Chondrocyte (in vitro differentiated cells): ENCODE measurements around the gene SMDT1. TPM values are rescaled to one million over a fixed set of nuclear protein-coding genes. Genes with fewer than 3 reads are reported as not detected.
"Not testable (repeated sequence)": the region's sequence is repeated elsewhere in the genome, so short reads cannot be mapped to it uniquely, and the experiment has no call there.

ENCODE experiments used
- DNase-seq: peaks from one replicate; pipeline ENCODE4 v3.0.0; 2021; ENCODE audit warnings: mixed read lengths, low spot score
- H3K27ac Mint-ChIP-seq: one replicate; pipeline ENCODE4 v1.8.0; 2021; ENCODE audit warnings: mild to moderate bottlenecking, moderate library complexity, mixed read lengths; ENCODE audit not compliant: unreplicated experiment
- H3K27me3 Mint-ChIP-seq: 2 replicates; pipeline ENCODE4 v1.8.0; 2021; ENCODE audit warnings: low read depth, mixed read lengths
- H3K36me3 Mint-ChIP-seq: 2 replicates; pipeline ENCODE4 v1.8.0; 2021; ENCODE audit warnings: low read depth, mixed read lengths
- H3K4me1 Mint-ChIP-seq: 2 replicates; pipeline ENCODE4 v1.8.0; 2021; ENCODE audit warnings: low read depth, mild to moderate bottlenecking, mixed read lengths
- H3K4me3 Mint-ChIP-seq: one replicate; pipeline ENCODE4 v1.8.0; 2021; ENCODE audit warnings: mild to moderate bottlenecking, moderate library complexity, mixed read lengths; ENCODE audit not compliant: unreplicated experiment
- H3K9me3 Mint-ChIP-seq: 2 replicates; pipeline ENCODE4 v1.8.0; 2021; ENCODE audit warnings: low read depth, mixed read lengths
- CTCF ChIP-seq: fragments of 200-600 bp; sonication (generic); IDR thresholded peaks from 2 replicates; pipeline ENCODE4 v1.5.0; 2021; ENCODE audit warnings: antibody characterized with exemption, mild to moderate bottlenecking, moderate library complexity
- total RNA-seq: library from RNA; stranded (reverse); gene quantifications from 3 replicates; pipeline ENCODE4 v1.2.1, GENCODE V29; 2021

SMDT1 gene
- total RNA-seq, 1 donor from 2014 or later = 55.0 TPM

- TF ChIP-seq CTCF = no peak
- Mint-ChIP-seq H3K36me3 (no peaks in the 10 kb centered on the region), H3K27ac (no peak overlapping the region), H3K4me1 (no peaks in the 10 kb centered on the region), H3K4me3 (no peak overlapping the region), H3K27me3 (no peaks in the 10 kb centered on the region), H3K9me3 (no peaks in the 10 kb centered on the region)
- no peak for DNase-seq
Observed at GRCh38 chr22:42127606-42128005, 48.1 kb downstream of the SMDT1 start.

- DNase-seq, H3K4me1 Mint-ChIP-seq, H3K27ac Mint-ChIP-seq, H3K36me3 Mint-ChIP-seq, H3K4me3 Mint-ChIP-seq, H3K9me3 Mint-ChIP-seq, H3K27me3 Mint-ChIP-seq: not testable (repeated sequence)
Observed at GRCh38 chr22:42128007-42128406, 48.5 kb downstream of the SMDT1 start.

GRCh38 chr22:42128776-42129694, 49.5 kb downstream of the SMDT1 start:
- not testable (repeated sequence) for H3K9me3 Mint-ChIP-seq, H3K36me3 Mint-ChIP-seq, H3K4me3 Mint-ChIP-seq, DNase-seq, H3K4me1 Mint-ChIP-seq, H3K27ac Mint-ChIP-seq, H3K27me3 Mint-ChIP-seq

GRCh38 chr22:42130182-42130581, 50.7 kb downstream of the SMDT1 start:
- not testable (repeated sequence) for H3K27me3 Mint-ChIP-seq, H3K27ac Mint-ChIP-seq, DNase-seq, H3K4me3 Mint-ChIP-seq, H3K9me3 Mint-ChIP-seq, H3K36me3 Mint-ChIP-seq, H3K4me1 Mint-ChIP-seq

- not testable (repeated sequence) for H3K4me3 Mint-ChIP-seq, H3K4me1 Mint-ChIP-seq, H3K27me3 Mint-ChIP-seq, H3K36me3 Mint-ChIP-seq, H3K27ac Mint-ChIP-seq, H3K9me3 Mint-ChIP-seq, DNase-seq
Observed at GRCh38 chr22:42130639-42131431, 51.3 kb downstream of the SMDT1 start, which contains the start of gene CYP2D6. Gene CYP2D6 (minus strand): TSS chr22:42130810. CDS start chr22:42130791, 19 bp downstream.

DNA sequence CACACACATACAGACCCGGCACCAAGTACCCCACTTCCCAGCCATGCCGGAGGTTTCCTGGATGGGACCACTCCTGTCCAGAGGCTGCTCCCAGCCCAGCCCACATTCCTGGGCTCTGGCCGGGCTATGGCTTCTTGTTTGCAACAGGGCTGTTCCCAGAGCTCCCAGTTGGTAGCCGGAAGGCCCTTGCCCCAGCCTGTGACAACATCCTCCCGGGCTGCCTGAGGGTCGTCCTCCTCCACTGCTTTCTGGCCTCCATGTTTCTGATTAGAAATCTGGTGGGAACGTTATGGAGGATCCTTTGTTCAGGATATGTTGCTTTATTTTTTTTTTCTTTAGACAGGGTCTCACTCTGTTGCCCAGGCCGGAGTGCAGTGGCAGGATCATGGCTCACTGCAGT, 52.1 kb downstream of the SMDT1 start:
- TF ChIP-seq CTCF = no peak
- H3K27ac Mint-ChIP-seq = no peak overlapping the region

GRCh38 chr22:42132457-42132856, 53.0 kb downstream of the SMDT1 start:
- no peak for DNase-seq
- no peak overlapping the region for H3K27ac Mint-ChIP-seq
- no peaks in the 10 kb centered on the region for H3K36me3 Mint-ChIP-seq
- TF ChIP-seq CTCF = no peak
- H3K4me3 Mint-ChIP-seq = no peak overlapping the region
- no peaks in the 10 kb centered on the region for H3K27me3 Mint-ChIP-seq
- H3K4me1 Mint-ChIP-seq = no peaks in the 10 kb centered on the region
- H3K9me3 Mint-ChIP-seq = no peaks in the 10 kb centered on the region

More for the DNA sequence above, 52.1 kb downstream of the SMDT1 start:
- Mint-ChIP-seq H3K4me1 (no peaks in the 10 kb centered on the region), H3K9me3 (no peaks in the 10 kb centered on the region), H3K4me3 (no peak overlapping the region), H3K36me3 (no peaks in the 10 kb centered on the region), H3K27me3 (no peaks in the 10 kb centered on the region)
- no peak for DNase-seq
